ENCODE results near the gene FLNB. TPM values are rescaled to one million over a fixed set of nuclear protein-coding genes. Genes with fewer than 3 reads are reported as not detected.

The FLNB gene
- total RNA-seq, 1 experiment from 2014 or later = 127 TPM

GRCh38 chr3:58190291-58190690, 182.1 kb downstream of the FLNB start:
- H3K36me3 Mint-ChIP-seq = no peaks in the 10 kb centered on the region
- H3K4me1 Mint-ChIP-seq = peaks cover 16% of the 10 kb centered on the region
- POLR2A ChIA-PET = interaction anchor here (1.7 kb wide), 1 partner anchor 116 kb away, joined by 4 read pairs; the partner anchor contains the start of genes HTD2 and RPP14
- no peak overlapping the region for H3K27ac Mint-ChIP-seq
- no peak for DNase-seq (ENCODE audit: low spot score)
- CTCF ChIA-PET = interaction anchor here (1.3 to 8.1 kb wide), 6 partner anchors 13 to 123 kb away, joined by 3 to 126 read pairs (median 82); partner anchors contain the start of genes HTD2 and RPP14
- ATAC-seq = no peak
- no peaks in the 10 kb centered on the region for H3K27me3 Mint-ChIP-seq (ENCODE audit: low read depth)
- H3K9me3 Mint-ChIP-seq = no peaks in the 10 kb centered on the region
- TF ChIP-seq, protein P1, sequence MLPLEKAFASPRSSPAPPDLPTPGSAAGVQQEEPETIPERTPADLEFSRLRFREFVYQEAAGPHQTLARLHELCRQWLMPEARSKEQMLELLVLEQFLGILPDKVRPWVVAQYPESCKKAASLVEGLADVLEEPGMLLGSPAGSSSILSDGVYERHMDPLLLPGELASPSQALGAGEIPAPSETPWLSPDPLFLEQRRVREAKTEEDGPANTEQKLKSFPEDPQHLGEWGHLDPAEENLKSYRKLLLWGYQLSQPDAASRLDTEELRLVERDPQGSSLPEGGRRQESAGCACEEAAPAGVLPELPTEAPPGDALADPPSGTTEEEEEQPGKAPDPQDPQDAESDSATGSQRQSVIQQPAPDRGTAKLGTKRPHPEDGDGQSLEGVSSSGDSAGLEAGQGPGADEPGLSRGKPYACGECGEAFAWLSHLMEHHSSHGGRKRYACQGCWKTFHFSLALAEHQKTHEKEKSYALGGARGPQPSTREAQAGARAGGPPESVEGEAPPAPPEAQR (CRISPR knock-in tag; IDR thresholded peaks at IDR 0.05) = no peak
- TF ChIP-seq FOXJ3 (CRISPR knock-in tag; IDR thresholded peaks at IDR 0.05; ENCODE audit: borderline replicate concordance) (no peak), KAT7 (CRISPR knock-in tag; IDR thresholded peaks at IDR 0.05; ENCODE audit: borderline replicate concordance) (no peak), ZNF317 (CRISPR knock-in tag; IDR thresholded peaks at IDR 0.05; ENCODE audit: borderline replicate concordance, low read depth) (no peak), FOXP1 (CRISPR knock-in tag; IDR thresholded peaks at IDR 0.05; ENCODE audit: borderline replicate concordance) (no peak), ZNF512 (CRISPR knock-in tag; IDR thresholded peaks at IDR 0.05; ENCODE audit: borderline replicate concordance) (no peak), GRHL2 (CRISPR knock-in tag; IDR thresholded peaks at IDR 0.05; ENCODE audit: insufficient replicate concordance, severe bottlenecking) (no peak), E2F1 (CRISPR knock-in tag; IDR thresholded peaks at IDR 0.05) (no peak)
- TF ChIP-seq, protein P2, sequence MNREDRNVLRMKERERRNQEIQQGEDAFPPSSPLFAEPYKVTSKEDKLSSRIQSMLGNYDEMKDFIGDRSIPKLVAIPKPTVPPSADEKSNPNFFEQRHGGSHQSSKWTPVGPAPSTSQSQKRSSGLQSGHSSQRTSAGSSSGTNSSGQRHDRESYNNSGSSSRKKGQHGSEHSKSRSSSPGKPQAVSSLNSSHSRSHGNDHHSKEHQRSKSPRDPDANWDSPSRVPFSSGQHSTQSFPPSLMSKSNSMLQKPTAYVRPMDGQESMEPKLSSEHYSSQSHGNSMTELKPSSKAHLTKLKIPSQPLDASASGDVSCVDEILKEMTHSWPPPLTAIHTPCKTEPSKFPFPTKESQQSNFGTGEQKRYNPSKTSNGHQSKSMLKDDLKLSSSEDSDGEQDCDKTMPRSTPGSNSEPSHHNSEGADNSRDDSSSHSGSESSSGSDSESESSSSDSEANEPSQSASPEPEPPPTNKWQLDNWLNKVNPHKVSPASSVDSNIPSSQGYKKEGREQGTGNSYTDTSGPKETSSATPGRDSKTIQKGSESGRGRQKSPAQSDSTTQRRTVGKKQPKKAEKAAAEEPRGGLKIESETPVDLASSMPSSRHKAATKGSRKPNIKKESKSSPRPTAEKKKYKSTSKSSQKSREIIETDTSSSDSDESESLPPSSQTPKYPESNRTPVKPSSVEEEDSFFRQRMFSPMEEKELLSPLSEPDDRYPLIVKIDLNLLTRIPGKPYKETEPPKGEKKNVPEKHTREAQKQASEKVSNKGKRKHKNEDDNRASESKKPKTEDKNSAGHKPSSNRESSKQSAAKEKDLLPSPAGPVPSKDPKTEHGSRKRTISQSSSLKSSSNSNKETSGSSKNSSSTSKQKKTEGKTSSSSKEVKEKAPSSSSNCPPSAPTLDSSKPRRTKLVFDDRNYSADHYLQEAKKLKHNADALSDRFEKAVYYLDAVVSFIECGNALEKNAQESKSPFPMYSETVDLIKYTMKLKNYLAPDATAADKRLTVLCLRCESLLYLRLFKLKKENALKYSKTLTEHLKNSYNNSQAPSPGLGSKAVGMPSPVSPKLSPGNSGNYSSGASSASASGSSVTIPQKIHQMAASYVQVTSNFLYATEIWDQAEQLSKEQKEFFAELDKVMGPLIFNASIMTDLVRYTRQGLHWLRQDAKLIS (CRISPR knock-in tag; IDR thresholded peaks at IDR 0.05; ENCODE audit: borderline replicate concordance) = no peak
- TF ChIP-seq, protein P3, sequence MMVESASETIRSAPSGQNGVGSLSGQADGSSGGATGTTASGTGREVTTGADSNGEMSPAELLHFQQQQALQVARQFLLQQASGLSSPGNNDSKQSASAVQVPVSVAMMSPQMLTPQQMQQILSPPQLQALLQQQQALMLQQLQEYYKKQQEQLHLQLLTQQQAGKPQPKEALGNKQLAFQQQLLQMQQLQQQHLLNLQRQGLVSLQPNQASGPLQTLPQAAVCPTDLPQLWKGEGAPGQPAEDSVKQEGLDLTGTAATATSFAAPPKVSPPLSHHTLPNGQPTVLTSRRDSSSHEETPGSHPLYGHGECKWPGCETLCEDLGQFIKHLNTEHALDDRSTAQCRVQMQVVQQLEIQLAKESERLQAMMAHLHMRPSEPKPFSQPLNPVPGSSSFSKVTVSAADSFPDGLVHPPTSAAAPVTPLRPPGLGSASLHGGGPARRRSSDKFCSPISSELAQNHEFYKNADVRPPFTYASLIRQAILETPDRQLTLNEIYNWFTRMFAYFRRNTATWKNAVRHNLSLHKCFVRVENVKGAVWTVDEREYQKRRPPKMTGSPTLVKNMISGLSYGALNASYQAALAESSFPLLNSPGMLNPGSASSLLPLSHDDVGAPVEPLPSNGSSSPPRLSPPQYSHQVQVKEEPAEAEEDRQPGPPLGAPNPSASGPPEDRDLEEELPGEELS (CRISPR knock-in tag; IDR thresholded peaks at IDR 0.05) = no peak
- TF ChIP-seq, protein P4, sequence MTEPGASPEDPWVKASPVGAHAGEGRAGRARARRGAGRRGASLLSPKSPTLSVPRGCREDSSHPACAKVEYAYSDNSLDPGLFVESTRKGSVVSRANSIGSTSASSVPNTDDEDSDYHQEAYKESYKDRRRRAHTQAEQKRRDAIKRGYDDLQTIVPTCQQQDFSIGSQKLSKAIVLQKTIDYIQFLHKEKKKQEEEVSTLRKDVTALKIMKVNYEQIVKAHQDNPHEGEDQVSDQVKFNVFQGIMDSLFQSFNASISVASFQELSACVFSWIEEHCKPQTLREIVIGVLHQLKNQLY (CRISPR knock-in tag; IDR thresholded peaks at IDR 0.05) = no peak
- H3K4me3 Mint-ChIP-seq = no peak overlapping the region

DNA sequence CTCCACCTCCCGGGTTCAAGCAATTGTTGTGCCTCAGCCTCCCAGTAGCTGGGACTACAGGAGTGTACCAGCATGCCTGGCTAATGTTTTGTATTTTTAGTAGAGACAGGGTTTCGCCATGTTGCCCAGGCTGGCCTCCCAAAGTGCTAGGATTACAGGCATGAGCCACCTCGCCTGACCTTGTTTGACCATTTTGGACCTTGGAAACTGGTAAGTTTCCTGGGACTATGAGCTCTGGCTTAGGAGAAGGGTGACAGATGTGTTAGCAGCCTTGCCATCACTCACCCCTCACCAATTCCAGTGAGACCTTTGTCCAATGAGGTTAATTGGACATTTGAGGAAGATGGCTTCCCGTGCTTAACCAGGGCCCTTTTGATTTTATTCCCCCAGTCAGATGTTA, 182.7 kb downstream of the FLNB start:
- H3K4me3 Mint-ChIP-seq = no peak overlapping the region
- POLR2A ChIA-PET = no interaction called here
- H3K4me1 Mint-ChIP-seq = peaks cover 16% of the 10 kb centered on the region
- ATAC-seq (no peak), DNase-seq (ENCODE audit: low spot score) (no peak)
- no peaks in the 10 kb centered on the region for H3K9me3 Mint-ChIP-seq
- H3K27me3 Mint-ChIP-seq (ENCODE audit: low read depth) = no peaks in the 10 kb centered on the region
- CTCF ChIA-PET = interaction anchor here (3.5 to 8.1 kb wide), 5 partner anchors 14 to 116 kb away, joined by 13 to 126 read pairs (median 88); partner anchors contain the start of genes HTD2 and RPP14
- H3K36me3 Mint-ChIP-seq = no peaks in the 10 kb centered on the region
- TF ChIP-seq E2F1 (CRISPR knock-in tag; IDR thresholded peaks at IDR 0.05) = no peak
- TF ChIP-seq MYBL2 (CRISPR knock-in tag; IDR thresholded peaks at IDR 0.05) = no peak
- TF ChIP-seq, protein P5, sequence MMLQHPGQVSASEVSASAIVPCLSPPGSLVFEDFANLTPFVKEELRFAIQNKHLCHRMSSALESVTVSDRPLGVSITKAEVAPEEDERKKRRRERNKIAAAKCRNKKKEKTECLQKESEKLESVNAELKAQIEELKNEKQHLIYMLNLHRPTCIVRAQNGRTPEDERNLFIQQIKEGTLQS (CRISPR knock-in tag; conservative IDR thresholded peaks at IDR 0.05) = no peak
- TF ChIP-seq, protein P6, sequence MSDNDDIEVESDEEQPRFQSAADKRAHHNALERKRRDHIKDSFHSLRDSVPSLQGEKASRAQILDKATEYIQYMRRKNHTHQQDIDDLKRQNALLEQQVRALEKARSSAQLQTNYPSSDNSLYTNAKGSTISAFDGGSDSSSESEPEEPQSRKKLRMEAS (CRISPR knock-in tag; IDR thresholded peaks at IDR 0.05) = no peak
- no peak overlapping the region for H3K27ac Mint-ChIP-seq
